Endothelial cell of umbilical vein (primary cell): ENCODE data around the gene MRPL42. TPM values are rescaled to one million over a fixed set of nuclear protein-coding genes. Genes with fewer than 3 reads are reported as not detected.

Source experiments
- BruUV-seq: library from RNA; stranded (reverse); fragments of 400-500 nt; replicated peaks from 2 replicates; lab custom pipeline; 2021; lab: Mats Ljungman, UMichigan
- CTCF ChIA-PET: fragments of 300-600, 350-600 bp; sonication (Branson Sonifier 250); formaldehyde crosslinking; loops from one replicate; lab custom pipeline; 2021; ENCODE audit warnings: antibody characterized with exemption, inconsistent platforms; lab: Charles Lee
- POLR2A ChIA-PET: fragments of 300-600, 350-600 bp; sonication (Branson Sonifier 250); formaldehyde crosslinking; loops from one replicate; lab custom pipeline; 2021; ENCODE audit warnings: antibody characterized with exemption, inconsistent platforms; lab: Charles Lee
- DNase-seq: peaks from one replicate; pipeline ENCODE4 v3.0.0-alpha.2; 2011; ENCODE audit warnings: low read depth, low spot score
- FAIRE-seq: peaks from 2 replicates; lab custom pipeline; 2011; peaks lifted over from hg19 to GRCh38; lab: Jason Lieb, UNC
- H2AFZ ChIP-seq: 2 replicates; pipeline ENCODE4 v1.6.0; 2012; ENCODE audit warnings: low read depth, low read length, control low read depth, inconsistent platforms
- H3K27ac ChIP-seq: 2 replicates; pipeline ENCODE4 v1.5.1; 2011; ENCODE audit warnings: low read depth, mild to moderate bottlenecking, control low read depth, low read length, moderate library complexity; ENCODE audit not compliant: insufficient read depth
- H3K27me3 ChIP-seq, 2 experiments: 2 replicates each; pipeline versions ENCODE4 v1.6.0 to v1.6.1; 2011; ENCODE audit warnings: low read length in 2 of 2, mixed read lengths in 1 of 2; ENCODE audit not compliant: control insufficient read depth in 2 of 2, insufficient read depth in 2 of 2
- H3K36me3 ChIP-seq, 2 experiments: 2 replicates in 1 of 2; 3 replicates in 1 of 2; pipeline ENCODE4 v1.5.1; 2011; ENCODE audit warnings: low read length in 2 of 2, mild to moderate bottlenecking in 1 of 2, moderate library complexity in 1 of 2; ENCODE audit not compliant: control insufficient read depth in 2 of 2, insufficient read depth in 2 of 2; ENCODE audit errors: extremely low read depth in 1 of 2
- H3K4me1 ChIP-seq: 3 replicates; pipeline ENCODE4 v1.5.1; 2011; ENCODE audit warnings: mild to moderate bottlenecking, low read length; ENCODE audit not compliant: control insufficient read depth, insufficient read depth; ENCODE audit errors: extremely low read depth
- H3K4me2 ChIP-seq: 2 replicates; pipeline ENCODE4 v1.6.1; 2011; ENCODE audit warnings: low read length, control low read depth, mixed read lengths; ENCODE audit not compliant: insufficient read depth
- H3K4me3 ChIP-seq, 3 experiments: fragments of 200-600 bp in 1 of 3; sonication (generic), shearing (Covaris generic) in 1 of 3; replicated peaks in 1 of 3; 2 replicates each; pipeline ENCODE4 v1.5.1; 2011 to 2016; ENCODE audit warnings: control low read depth in 3 of 3, low read length in 3 of 3, mild to moderate bottlenecking in 2 of 3, inconsistent platforms in 1 of 3, low read depth in 1 of 3, moderate library complexity in 1 of 3; ENCODE audit not compliant: insufficient read depth in 1 of 3
- H3K79me2 ChIP-seq: 2 replicates; pipeline ENCODE4 v1.6.0; 2012; ENCODE audit warnings: low read length, inconsistent platforms; ENCODE audit not compliant: control insufficient read depth, insufficient read depth
- H3K9ac ChIP-seq: replicated peaks from 2 replicates; pipeline ENCODE3; 2011; ENCODE audit warnings: low read length, control low read depth; ENCODE audit not compliant: insufficient read depth; ENCODE audit errors: extremely low read depth
- H3K9me1 ChIP-seq: replicated peaks from 3 replicates; pipeline ENCODE4 v1.6.0; 2011; ENCODE audit warnings: mild to moderate bottlenecking, low read length; ENCODE audit not compliant: control insufficient read depth, insufficient read depth; ENCODE audit errors: extremely low read depth
- H3K9me3 ChIP-seq: replicated peaks from 2 replicates; pipeline ENCODE4 v1.5.1; 2012; ENCODE audit warnings: low read length, inconsistent platforms; ENCODE audit not compliant: control insufficient read depth, insufficient read depth
- H4K20me1 ChIP-seq: replicated peaks from 2 replicates; pipeline ENCODE3; 2011; ENCODE audit warnings: mild to moderate bottlenecking, low read length; ENCODE audit not compliant: control insufficient read depth, insufficient read depth; ENCODE audit errors: extremely low read depth
- CTCF ChIP-seq, 2 donors: IDR thresholded peaks; 1 replicate in 1 of 2; 2 replicates in 1 of 2; pipeline ENCODE4 v1.5.1; 2011; ENCODE audit warnings: low read length in 2 of 2, mild to moderate bottlenecking in 2 of 2, moderate library complexity in 2 of 2, control low read depth in 1 of 2, inconsistent platforms in 1 of 2, low read depth in 1 of 2; ENCODE audit not compliant: insufficient read depth in 1 of 2; ENCODE audit errors: extremely low read depth in 1 of 2
- EZH2 ChIP-seq: IDR thresholded peaks from 2 replicates; pipeline ENCODE4 v1.6.1; 2012; ENCODE audit warnings: borderline replicate concordance, low read depth, mild to moderate bottlenecking, moderate library complexity, low read length, inconsistent platforms; ENCODE audit not compliant: severe bottlenecking
- FOS ChIP-seq: IDR thresholded peaks from 2 replicates; pipeline ENCODE4 v1.6.1; 2011; ENCODE audit warnings: mild to moderate bottlenecking, low read length, moderate library complexity, borderline replicate concordance; ENCODE audit not compliant: insufficient read depth
- GATA2 ChIP-seq: IDR thresholded peaks from 2 replicates; pipeline ENCODE4 v1.7.0; 2011; ENCODE audit warnings: low read depth, mild to moderate bottlenecking, moderate library complexity, mixed read lengths, low read length; ENCODE audit not compliant: insufficient read length, insufficient read depth
- JUN ChIP-seq: IDR thresholded peaks from 2 replicates; pipeline ENCODE4 v1.6.1; 2011; ENCODE audit warnings: borderline replicate concordance, low read depth; ENCODE audit not compliant: insufficient read length, insufficient read depth
- MAX ChIP-seq: IDR thresholded peaks from 2 replicates; pipeline ENCODE4 v1.6.1; 2011; ENCODE audit not compliant: insufficient read depth, insufficient read length
- MYC ChIP-seq: IDR thresholded peaks from one replicate; pipeline ENCODE4 v1.6.1; 2011; ENCODE audit warnings: mild to moderate bottlenecking, low read depth, low read length
- POLR2A ChIP-seq: IDR thresholded peaks from 2 replicates; pipeline ENCODE4 v1.6.1; 2012; ENCODE audit warnings: low read depth, mild to moderate bottlenecking, control low read depth, low read length
- POLR2AphosphoS5 ChIP-seq: IDR thresholded peaks from 2 replicates; pipeline ENCODE4 v1.6.1; 2012; ENCODE audit warnings: low read depth, mild to moderate bottlenecking, control low read depth, low read length, moderate library complexity; ENCODE audit not compliant: insufficient read depth
- dilution Hi-C: fragments of 300-500 bp; cut with MboI; formaldehyde crosslinking; loops from one replicate; pipeline ENCODE4 v1.15.0; 2019; ENCODE audit warnings: low sequenced_read_pairs; ENCODE audit not compliant: extremely low pct_ligation_motif_present
- intact Hi-C: fragments of 100-400 bp; cut with micrococcal nuclease; formaldehyde crosslinking; loops from one replicate; pipeline ENCODE4 v1.10.0; 2022
- polyA plus RNA-seq, 4 experiments: library from polyadenylated mRNA; depleted of rRNA in 3 of 4; stranded (reverse) in 3 of 4; unstranded in 1 of 4; fragments of >200 nt; gene quantifications; 2 replicates each; pipeline versions ENCODE4 v1.2.1 to v1.2.3, GENCODE V29; 2011 to 2012; ENCODE audit warnings: missing spikeins in 1 of 4
- total RNA-seq: library from RNA; stranded (reverse); gene quantifications from 2 replicates; pipeline ENCODE4 v1.2.3, GENCODE V29; 2021

The MRPL42 gene
- total and polyA plus RNA-seq, 2 donors (not counting 3 experiments of a cell fraction or from before 2014, with no cell fraction given), result 38.5 to 61.2 TPM

DNA sequence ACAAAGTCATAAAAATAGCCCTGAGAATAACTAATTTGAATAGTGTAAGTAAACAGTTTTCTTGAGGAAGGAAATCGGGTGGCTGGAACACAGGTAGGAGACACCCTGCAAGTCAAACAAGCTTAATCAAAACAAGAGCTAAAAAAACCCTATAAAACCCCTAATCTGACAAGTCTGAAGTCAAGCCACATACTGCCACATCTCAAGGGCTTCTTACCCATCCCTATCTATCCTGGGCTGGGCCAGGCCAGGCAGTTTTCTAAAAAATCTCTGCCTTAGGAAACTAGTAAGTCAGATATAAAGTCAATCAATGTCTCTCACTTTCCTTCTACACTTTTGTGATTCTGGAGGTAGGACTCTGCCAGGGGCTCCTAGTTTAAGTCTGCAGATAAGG, 40.9 kb upstream of the MRPL42 start:
- no peak overlapping the region for H3K9ac ChIP-seq
- no peaks in the 10 kb centered on the region for H3K36me3 ChIP-seq
- intact Hi-C loops, result loop anchor here (10.0 kb wide), 1 partner anchor 852 kb away; no protein-coding TSS in a partner anchor
- H3K27me3 ChIP-seq, result no peaks in the 10 kb centered on the region
- CTCF ChIA-PET, result interaction anchor here (0.6 to 1.8 kb wide), 5 partner anchors 11 to 676 kb away, joined by 3 to 6 read pairs (median 3); partner anchors contain the start of gene MRPL42
- no peaks in the 10 kb centered on the region for H3K9me3 ChIP-seq
- no TSS peak for BruUV-seq
- dilution Hi-C loops, result no loop called here
- H4K20me1 ChIP-seq, result peaks cover 17% of the 10 kb centered on the region
- H3K4me3 ChIP-seq, result no peak overlapping the region
- peaks cover 2% of the 10 kb centered on the region for H3K4me1 ChIP-seq
- H2AFZ ChIP-seq, result no peak overlapping the region
- H3K4me2 ChIP-seq, result no peak overlapping the region
- POLR2A ChIA-PET, result interaction anchor here (0.7 kb wide), 1 partner anchor 17 kb away, joined by 7 read pairs; no protein-coding TSS in a partner anchor
- H3K27ac ChIP-seq, result no peak overlapping the region
- TF ChIP-seq MYC (no peak), POLR2A (no peak), GATA2 (no peak)
- no peak for FAIRE-seq
- peaks cover 2% of the 10 kb centered on the region for H3K9me1 ChIP-seq
- H3K79me2 ChIP-seq, result peaks cover 98% of the 10 kb centered on the region
- peak; percentile 28 for DNase-seq

GRCh38 chr12:93427779-93428564, 39.3 kb upstream of the MRPL42 start:
- ChIA-PET CTCF (interaction anchor here (1.0 to 1.6 kb wide), 2 partner anchors 9 to 674 kb away, joined by 5 to 8 read pairs; no protein-coding TSS in a partner anchor), POLR2A (no interaction called here)
- no peak overlapping the region for H3K4me2 ChIP-seq
- dilution Hi-C loops (no loop called here), intact Hi-C loops (loop anchor here (10.0 kb wide), 1 partner anchor 853 kb away; no protein-coding TSS in a partner anchor)
- no peaks in the 10 kb centered on the region for H3K36me3 ChIP-seq
- H3K9ac ChIP-seq, result no peak overlapping the region
- H3K27me3 ChIP-seq, result no peaks in the 10 kb centered on the region
- DNase-seq (no peak), FAIRE-seq (no peak)
- H3K79me2 ChIP-seq, result peaks cover 99% of the 10 kb centered on the region
- H3K27ac ChIP-seq, result no peak overlapping the region
- no peak for TF ChIP-seq MAX
- TF ChIP-seq EZH2, result no peak
- no peak for TF ChIP-seq FOS
- no peak for TF ChIP-seq MYC
- no peak for TF ChIP-seq CTCF (IDR thresholded peaks at IDR 0.05; ENCODE audit: extremely low read depth in 1 of 2, insufficient read depth in 1 of 2, low read depth in 1 of 2, low read length in 2 of 2)
- TF ChIP-seq POLR2AphosphoS5, result no peak
- TF ChIP-seq GATA2, result no peak
- no peak for TF ChIP-seq JUN
- TF ChIP-seq POLR2A, result no peak
- peaks cover 2% of the 10 kb centered on the region for H3K4me1 ChIP-seq
- H2AFZ ChIP-seq, result no peak overlapping the region
- H4K20me1 ChIP-seq, result peaks cover 17% of the 10 kb centered on the region
- H3K9me3 ChIP-seq, result no peaks in the 10 kb centered on the region
- H3K9me1 ChIP-seq, result peaks cover 2% of the 10 kb centered on the region
- BruUV-seq, result no TSS peak
- H3K4me3 ChIP-seq, result no peak overlapping the region
